Colonic mucosa (tissue), 4 donors: ENCODE measurements around the gene EHBP1. TPM values are rescaled to one million over a fixed set of nuclear protein-coding genes. Genes with fewer than 3 reads are reported as not detected.

Source experiments
- DNase-seq: peaks from one replicate; pipeline ENCODE4 v3.0.0-alpha.2; 2020
- H3K27ac ChIP-seq: fragments of 200-600 bp; one replicate; pipeline ENCODE4 v1.8.0; 2021
- H3K27me3 ChIP-seq: fragments of 200-600 bp; one replicate; pipeline ENCODE4 v1.8.0; 2021
- H3K36me3 ChIP-seq: fragments of 200-600 bp; one replicate; pipeline ENCODE4 v1.8.0; 2021
- H3K4me1 ChIP-seq: fragments of 200-600 bp; one replicate; pipeline ENCODE4 v1.8.0; 2021; ENCODE audit warnings: mild to moderate bottlenecking
- H3K4me3 ChIP-seq: fragments of 200-600 bp; one replicate; pipeline ENCODE4 v1.8.0; 2021
- H3K9ac ChIP-seq, 2 donors: one replicate each; pipeline ENCODE4 v1.7.0; 2013; ENCODE audit warnings: control low read depth in 2 of 2, low read depth in 2 of 2, low read length in 2 of 2
- H3K9me3 ChIP-seq: fragments of 200-600 bp; one replicate; pipeline ENCODE4 v1.8.0; 2021
- intact Hi-C: fragments of 100-400 bp; cut with DNase I; formaldehyde crosslinking; loops from one replicate; pipeline ENCODE4 v1.14.1; 2022
- total RNA-seq, 2 donors: library from RNA; stranded (reverse); fragmentation: NEBNext Ultra II Directional in 1 of 2; extraction: Animal tissue kit (Norgen Biotek cat#: 25700) in 1 of 2; gene quantifications; one replicate each; pipeline ENCODE4 v1.2.1, GENCODE V29; 2021
- TF ChIP-seq, protein P1 (sequence below): fragments of 200-600 bp; IDR thresholded peaks from one replicate; pipeline ENCODE4 v1.8.0; 2022; ENCODE audit warnings: antibody characterized with exemption, mild to moderate bottlenecking
- donor health status: healthy.
- donor health status: DM: no; HTN: no; CAD: no.
- donor health status: DM: no; HTN: no; CAD: no.

Gene EHBP1
- total RNA-seq, 2 donors from 2014 or later, result 23.6 to 32.7 TPM

GRCh38 chr2:62811972-62812371 is 106.5 kb downstream of the EHBP1 start:
- H3K9ac ChIP-seq, result no peak overlapping the region
- no peak overlapping the region for H3K4me3 ChIP-seq
- no peak overlapping the region for H3K27ac ChIP-seq
- no peaks in the 10 kb centered on the region for H3K4me1 ChIP-seq
- intact Hi-C loops, result no loop called here
- TF ChIP-seq, protein P1, sequence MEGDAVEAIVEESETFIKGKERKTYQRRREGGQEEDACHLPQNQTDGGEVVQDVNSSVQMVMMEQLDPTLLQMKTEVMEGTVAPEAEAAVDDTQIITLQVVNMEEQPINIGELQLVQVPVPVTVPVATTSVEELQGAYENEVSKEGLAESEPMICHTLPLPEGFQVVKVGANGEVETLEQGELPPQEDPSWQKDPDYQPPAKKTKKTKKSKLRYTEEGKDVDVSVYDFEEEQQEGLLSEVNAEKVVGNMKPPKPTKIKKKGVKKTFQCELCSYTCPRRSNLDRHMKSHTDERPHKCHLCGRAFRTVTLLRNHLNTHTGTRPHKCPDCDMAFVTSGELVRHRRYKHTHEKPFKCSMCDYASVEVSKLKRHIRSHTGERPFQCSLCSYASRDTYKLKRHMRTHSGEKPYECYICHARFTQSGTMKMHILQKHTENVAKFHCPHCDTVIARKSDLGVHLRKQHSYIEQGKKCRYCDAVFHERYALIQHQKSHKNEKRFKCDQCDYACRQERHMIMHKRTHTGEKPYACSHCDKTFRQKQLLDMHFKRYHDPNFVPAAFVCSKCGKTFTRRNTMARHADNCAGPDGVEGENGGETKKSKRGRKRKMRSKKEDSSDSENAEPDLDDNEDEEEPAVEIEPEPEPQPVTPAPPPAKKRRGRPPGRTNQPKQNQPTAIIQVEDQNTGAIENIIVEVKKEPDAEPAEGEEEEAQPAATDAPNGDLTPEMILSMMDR, result no peak
- no peaks in the 10 kb centered on the region for H3K27me3 ChIP-seq
- no peaks in the 10 kb centered on the region for H3K36me3 ChIP-seq
- no peaks in the 10 kb centered on the region for H3K9me3 ChIP-seq
- no peak for DNase-seq

DNA sequence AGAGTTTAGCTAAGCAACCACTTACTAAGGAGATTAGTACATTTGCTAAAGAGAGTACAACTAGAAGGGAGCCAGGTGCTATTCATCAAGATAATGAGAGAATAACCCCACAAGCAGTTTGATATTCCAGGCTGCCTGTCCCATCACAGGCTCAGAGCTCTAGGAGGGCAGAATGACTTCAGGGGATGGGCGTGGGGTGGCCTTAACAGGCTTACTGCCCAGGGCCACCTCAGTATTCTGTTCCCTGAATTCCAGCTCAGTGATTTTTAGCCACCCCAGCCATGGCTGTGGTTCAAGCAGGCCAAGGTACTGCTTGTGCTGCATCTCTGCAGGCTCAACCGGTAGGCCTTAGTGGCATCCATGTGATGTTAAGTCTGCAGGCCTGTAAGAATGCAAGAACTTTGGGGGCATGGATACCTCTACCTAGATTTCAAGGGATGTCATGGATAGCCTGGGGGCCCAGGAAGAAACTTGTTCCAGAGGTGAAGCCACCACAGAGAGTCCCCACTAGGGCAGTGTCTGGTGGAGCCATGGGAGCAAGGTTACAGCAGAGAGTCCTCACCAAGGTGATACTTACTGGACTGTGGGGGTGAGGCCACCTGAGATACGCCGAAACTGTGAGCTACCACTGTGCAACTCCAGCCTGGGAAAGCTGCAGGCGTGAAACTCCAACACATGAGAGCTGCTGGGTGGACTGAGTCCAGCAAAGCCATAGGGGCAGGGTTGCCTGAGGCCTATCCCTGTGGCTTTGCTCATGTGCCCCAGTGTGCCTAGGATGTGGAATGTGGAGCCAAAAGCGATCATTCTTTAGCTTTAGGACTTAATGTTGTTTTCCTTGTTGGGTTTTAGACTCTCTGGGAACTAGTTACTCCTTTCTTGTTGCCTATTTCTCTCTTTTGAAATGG is 107.7 kb downstream of the EHBP1 start:
- intact Hi-C loops, result no loop called here
- Histone ChIP-seq H3K4me1 (no peaks in the 10 kb centered on the region), H3K36me3 (no peaks in the 10 kb centered on the region), H3K9me3 (no peaks in the 10 kb centered on the region), H3K27ac (no peak overlapping the region), H3K4me3 (no peak overlapping the region), H3K9ac (no peak overlapping the region), H3K27me3 (no peaks in the 10 kb centered on the region)
- TF ChIP-seq, protein P1, result no peak
- no peak for DNase-seq

GRCh38 chr2:62814123-62814522 is 108.6 kb downstream of the EHBP1 start:
- intact Hi-C loops, result no loop called here
- no peak for DNase-seq

GRCh38 chr2:62817348-62817747 is 111.8 kb downstream of the EHBP1 start:
- TF ChIP-seq, protein P1, result no peak
- Histone ChIP-seq H3K9ac (no peak overlapping the region), H3K9me3 (no peaks in the 10 kb centered on the region), H3K27ac (no peak overlapping the region), H3K27me3 (no peaks in the 10 kb centered on the region), H3K36me3 (no peaks in the 10 kb centered on the region), H3K4me1 (no peaks in the 10 kb centered on the region), H3K4me3 (no peak overlapping the region)
- DNase-seq, result no peak
- intact Hi-C loops, result no loop called here

More at GRCh38 chr2:62814123-62814522, 108.6 kb downstream of the EHBP1 start:
- Histone ChIP-seq H3K27me3 (no peaks in the 10 kb centered on the region), H3K27ac (no peak overlapping the region), H3K9me3 (no peaks in the 10 kb centered on the region), H3K36me3 (no peaks in the 10 kb centered on the region), H3K4me1 (no peaks in the 10 kb centered on the region), H3K4me3 (no peak overlapping the region), H3K9ac (no peak overlapping the region)
- TF ChIP-seq, protein P1, result no peak

- TF ChIP-seq, protein P1, result no peak
- no peak overlapping the region for H3K4me3 ChIP-seq
- no peaks in the 10 kb centered on the region for H3K27me3 ChIP-seq
- H3K36me3 ChIP-seq, result no peaks in the 10 kb centered on the region
- DNase-seq, result no peak
- H3K4me1 ChIP-seq, result no peaks in the 10 kb centered on the region
- no peaks in the 10 kb centered on the region for H3K9me3 ChIP-seq
- intact Hi-C loops, result no loop called here
- H3K27ac ChIP-seq, result no peak overlapping the region
- no peak overlapping the region for H3K9ac ChIP-seq
Observed at GRCh38 chr2:62817995-62818713, 112.6 kb downstream of the EHBP1 start.
